ENCODE data around the gene GMFB.

GMFB gene

DNA sequence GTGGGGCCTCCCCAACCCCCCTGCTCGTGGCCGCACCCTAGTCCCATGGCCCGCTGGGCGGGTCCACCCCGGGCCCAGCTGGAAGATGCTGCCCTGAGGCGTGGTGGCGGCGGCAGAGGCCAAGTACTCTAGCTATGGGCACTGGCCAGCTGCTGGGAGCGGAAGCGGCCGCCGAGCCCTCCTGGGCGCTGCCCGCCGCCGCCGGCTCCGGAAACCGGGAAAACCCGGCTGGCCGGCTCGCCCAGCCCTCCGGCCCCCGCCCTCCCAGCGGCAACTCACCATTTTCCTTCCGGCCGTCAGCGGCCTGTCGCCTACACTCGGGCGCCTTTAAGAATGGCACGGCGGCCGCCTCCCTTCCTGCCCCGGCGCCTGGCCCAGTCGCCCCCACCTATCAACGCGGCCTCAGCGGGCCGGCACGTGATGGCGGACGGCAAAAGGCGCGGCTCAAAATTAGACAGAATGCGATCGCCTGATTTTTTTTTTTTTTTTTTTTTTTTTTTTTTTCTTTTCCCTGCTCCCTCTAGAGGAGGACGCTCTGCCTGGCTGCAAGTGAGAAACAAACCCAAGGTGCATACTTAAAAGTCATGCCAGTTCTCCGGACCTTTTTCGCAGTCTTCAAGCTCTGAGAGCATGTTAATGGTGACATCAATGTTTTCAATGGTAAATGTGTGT lies at the start of gene GMFB:
Gene GMFB (minus strand): TSS at position 335 of the 672 bp plus-strand sequence. CDS start 53 bp downstream, at position 282.
- peak; percentile 66 to 81 for DNase-seq

DNA sequence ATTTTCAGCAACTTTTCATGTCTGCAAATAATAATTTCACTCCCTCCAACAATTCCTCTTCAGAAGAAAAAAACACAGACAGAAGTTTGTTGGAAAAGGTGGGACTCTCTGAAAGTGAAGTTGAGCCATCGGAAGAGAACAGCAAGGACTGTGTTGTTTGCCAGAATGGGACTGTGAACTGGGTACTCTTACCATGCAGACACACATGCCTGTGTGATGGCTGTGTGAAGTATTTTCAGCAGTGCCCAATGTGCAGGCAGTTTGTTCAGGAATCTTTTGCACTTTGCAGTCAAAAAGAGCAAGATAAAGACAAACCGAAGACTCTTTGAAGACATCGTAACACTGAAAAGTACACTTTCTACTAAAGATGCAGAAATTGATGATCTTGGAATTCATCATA lies 49.3 kb upstream of the GMFB start:
- DNase-seq = no peak

DNA sequence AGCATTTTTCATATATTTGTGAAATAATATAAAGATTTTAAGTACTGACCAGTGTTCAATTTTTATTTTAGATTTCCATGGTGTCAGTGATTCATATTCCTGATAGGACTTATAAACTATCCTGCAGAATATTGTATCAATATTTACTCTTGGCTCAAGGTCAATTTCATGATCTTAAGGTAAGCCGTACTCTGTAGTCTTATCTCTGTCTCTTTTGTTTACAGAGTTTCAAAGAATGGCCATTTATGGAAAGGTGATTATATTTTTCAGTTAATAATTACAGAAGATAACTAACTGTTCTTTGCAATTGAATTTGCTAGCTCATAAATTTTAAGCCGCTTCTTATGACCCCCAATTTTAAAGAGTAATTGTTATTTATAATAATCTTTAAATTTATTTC lies 48.9 kb upstream of the GMFB start:
- no peak for DNase-seq

DNA sequence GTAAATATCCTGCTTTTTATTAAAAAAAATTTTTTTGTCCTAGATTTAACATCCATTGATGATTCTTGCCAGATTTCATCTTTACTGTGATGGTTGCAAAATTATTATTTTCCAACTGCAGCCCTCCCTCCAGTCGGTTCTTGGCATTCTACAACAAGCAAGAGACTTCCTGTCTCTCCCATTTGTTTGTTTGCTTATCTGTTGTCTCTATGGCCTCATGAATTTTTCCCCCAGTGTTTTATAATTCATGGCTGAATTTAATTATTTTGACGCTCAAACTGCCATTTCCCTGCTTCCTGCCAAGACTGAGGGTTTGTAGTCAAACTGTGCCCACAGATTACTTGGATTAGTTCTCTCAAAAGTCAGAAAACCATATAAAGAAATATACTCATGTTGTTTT lies 46.9 kb upstream of the GMFB start:
- no peak for DNase-seq

DNA sequence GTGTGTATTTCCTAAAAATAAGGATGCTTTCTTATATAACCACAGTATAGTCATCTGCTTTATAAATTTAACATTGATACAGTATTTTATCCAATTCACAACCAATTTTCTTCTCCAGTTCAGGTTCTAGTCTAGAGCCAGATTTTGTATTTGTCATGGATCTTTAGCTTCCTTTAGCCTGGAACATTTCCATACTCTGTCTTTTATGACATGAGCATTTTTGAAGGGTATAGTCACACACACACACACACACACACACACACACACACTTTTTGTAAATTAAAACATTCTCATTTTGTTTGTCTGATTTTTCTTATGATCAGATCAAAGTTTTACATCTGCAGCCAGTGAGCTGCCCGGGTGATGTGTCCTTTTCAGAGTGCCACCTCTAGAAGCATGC lies 46.3 kb upstream of the GMFB start:
- DNase-seq = no peak

DNA sequence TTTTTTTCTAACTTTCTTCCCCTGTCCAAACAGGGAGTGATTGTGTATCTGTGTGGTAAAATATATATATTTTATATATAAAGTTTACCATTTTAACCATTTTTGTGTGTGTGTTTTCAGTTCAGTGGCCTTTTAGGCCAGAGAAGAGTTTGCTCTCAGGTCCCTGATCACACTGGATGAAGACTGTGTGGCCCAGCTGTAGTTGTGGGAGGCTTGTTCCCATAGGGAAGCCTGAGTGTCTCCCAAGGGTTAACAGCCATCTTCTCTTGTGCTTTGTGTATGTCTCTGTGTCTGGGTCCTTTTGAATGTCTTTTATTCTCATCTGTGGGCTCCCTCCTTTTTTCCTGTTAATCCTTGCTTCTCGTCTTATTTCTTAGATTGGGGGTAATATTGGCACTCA lies 44.3 kb upstream of the GMFB start:
- DNase-seq = no peak

DNA sequence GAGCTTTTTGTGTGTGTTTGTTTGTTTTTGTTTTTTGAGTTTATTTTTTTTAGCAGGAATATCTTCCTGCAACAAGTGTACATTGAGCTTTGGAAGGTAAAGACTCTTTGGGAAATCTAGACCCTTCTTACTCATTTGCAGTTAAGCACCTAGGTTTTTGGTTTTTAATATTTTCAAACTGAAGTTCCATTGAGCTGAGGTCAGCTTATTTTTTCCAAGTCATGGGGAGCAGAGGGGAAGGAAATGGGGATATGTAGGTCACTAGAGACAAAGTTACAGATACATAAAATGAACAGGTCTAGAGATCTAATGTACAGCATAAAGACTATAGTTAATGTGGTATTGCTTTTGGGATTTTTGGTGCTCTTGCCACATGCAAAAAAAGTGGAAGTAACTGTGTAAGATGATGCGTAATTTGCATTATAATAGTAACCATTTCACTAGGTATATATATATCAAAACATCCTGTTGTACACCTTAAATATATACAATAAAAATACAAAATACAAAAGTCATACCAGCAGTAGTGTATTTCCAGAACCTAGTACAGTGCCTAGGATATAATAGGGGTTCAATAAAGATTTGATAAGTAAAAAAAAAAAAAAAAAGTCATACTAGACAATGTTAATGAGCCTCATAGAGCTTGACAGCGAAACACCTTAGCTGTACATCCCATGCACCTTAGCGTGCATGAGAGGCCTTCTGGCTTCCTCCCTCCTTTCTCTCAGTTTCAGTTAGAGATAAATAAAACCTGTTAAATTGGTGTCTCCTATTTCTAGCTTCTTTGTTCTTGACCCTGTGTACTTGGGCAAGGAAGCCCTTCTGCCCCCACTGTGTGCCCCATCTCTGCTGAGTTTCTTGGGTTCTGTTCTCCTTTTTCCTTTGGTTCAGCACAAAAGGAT lies 43.6 kb upstream of the GMFB start:
- DNase-seq = no peak

DNA sequence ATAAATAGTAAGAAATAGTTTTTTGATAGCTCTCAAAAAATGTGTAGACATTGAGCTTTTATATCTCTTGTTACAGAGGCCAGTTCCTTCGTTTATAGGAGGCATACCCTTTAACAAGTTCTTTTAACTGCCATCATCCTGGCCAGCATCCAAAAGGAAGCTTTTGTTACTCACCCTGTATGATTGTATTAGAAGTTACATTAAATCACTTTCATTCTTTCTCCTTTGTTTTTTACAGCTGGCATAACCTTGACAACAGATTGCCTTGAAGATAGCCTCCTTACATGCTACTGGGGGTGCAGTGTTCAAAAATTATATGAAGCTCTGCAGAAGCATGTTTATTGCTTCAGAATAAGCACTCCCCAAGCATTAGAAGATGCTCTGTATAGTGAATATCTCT lies 41.0 kb upstream of the GMFB start:
- no peak for DNase-seq

DNA sequence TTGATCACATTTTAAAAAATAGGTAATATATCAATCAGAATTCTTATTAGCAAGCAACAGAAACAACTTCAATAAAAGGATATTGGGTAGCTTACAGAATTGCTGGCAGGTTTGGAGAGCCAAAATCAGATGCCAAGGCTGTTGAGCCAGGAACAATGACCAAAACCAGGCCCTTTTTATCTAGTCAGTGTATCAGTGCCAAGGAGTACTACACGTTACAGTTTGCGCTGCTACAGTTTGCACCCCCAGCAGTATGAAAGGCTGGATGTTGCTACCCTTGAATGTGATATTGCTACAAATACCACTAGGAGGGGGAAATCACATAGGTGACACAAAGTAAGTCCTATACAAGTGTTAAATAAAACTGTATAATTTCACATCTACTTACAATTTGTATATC lies 40.2 kb upstream of the GMFB start:
- no peak for DNase-seq

DNA sequence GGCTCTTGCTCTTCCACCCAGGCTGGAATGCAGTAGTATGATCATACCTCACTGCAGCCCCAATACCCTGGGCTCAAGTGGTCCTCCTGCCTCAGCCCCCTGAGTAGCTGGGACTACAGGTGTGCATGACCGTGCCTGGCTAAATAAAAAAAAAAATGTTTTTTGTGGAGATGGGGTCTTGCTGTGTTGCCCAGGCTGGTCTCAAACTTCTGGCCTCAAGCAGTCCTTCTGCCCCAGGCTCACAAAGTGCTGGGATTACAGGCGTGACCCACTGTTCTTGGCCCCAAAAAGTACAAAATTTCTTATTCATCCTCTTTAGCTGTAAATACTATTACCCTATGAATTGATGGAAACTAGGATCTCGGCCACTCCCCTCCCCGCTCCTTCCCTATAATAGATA lies 35.6 kb upstream of the GMFB start:
- no peak for DNase-seq

DNA sequence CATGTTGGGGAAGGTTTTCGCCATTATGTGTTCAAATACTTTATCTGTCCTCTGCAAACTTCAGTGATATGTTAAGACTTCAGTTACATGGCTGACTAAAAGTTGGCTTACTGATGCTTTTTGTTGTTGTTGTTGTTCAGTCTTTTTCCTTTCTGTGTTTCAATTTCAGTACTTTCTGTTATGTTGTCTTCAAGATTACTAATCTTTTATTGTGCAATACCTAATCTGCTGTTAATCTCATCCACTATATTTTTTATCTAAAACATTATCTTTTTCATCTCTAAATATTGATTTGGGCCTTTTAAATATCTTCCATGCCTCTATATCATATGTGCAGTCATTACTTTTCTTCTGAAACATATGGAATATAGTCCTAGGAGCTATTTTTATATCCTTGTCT lies 27.9 kb upstream of the GMFB start:
- DNase-seq = no peak

DNA sequence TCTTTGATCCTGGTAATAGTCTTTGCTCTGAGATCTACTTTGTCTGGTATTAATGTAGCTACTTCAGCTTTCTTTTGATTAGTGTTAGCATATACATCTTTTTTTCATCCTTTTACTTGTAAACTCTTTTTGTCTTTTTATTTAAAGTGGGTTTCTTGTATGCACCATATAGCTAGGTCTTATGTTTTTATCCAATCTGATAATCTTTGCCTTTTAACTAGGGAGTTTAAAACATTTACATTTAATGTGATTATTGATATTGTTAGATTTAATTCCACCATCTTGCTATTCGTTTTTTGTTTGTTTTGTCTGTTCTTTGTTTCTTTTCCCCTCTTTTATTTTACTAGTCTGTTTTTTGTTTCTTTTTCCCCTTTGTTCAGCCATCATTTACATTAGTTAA lies 26.9 kb upstream of the GMFB start:
- DNase-seq = no peak

DNA sequence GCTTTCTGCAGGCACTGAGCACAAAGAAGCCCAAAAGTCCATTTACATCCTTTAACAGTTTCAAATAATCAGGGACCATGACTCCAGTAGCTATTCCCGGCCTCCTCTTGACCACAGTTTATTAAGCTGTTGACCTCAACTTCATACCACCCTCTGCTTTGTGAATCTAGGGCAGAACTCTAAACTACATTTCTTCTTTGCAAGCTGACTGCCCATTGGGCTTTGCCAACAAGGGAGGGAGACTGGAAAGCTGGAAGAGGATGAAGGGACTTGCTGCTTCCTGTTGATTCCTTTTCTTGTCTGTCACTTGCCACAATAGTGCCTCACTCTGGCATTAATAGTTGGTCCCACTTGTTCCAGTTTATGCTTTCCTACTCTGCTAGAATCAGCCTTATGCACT lies 23.6 kb upstream of the GMFB start:
- DNase-seq = no peak

DNA sequence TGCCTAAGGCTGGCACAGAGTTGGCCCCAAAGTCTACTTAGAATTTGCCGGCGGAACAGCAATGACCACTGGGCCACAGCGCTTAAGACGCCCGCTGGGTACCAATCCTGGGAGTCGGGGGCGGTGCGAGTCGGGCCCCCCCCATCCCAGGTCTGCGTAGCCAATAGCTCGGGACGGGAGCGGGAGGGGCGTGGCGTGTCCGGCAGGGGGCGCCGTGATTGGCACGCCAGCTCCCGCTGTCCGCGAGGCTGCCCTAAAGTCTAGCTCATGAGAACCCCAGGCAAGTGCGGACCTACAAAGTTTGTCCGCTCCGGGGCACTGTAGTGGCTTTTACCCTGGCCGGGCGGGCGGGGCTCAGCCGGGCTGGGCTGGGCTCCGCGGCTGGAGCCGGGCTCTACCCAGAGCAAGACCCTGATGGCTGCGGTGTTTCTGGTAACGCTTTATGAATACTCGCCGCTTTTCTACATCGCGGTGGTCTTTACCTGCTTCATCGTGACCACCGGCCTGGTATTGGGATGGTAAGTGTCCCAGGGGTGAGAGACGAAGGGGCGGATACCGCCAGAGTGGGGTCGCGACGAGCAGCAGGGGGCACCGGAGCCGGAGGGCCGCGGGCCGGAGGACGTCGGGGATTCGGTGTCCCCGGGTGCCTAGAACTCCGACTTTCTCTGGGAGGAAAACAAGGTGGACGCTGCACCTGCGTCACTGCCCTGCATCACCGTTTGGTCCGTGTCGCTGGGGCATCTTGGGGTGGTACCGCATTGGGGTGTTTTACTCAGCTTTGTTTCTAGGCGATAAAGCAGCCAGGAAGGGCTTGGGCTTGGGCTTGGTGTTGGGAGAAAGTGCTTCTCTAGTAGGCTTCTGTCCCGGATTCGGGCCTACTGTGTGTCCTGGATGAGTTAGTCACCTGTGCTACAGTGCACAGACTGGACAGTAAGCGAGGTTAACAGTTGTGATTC lies 21.0 kb upstream of the GMFB start, which contains the start of gene CGRRF1:
Gene CGRRF1 (plus strand): TSS at position 361 of the 956 bp plus-strand sequence. CDS start 54 bp downstream, at position 415.
- peak; percentile 95 to 96 for DNase-seq

DNA sequence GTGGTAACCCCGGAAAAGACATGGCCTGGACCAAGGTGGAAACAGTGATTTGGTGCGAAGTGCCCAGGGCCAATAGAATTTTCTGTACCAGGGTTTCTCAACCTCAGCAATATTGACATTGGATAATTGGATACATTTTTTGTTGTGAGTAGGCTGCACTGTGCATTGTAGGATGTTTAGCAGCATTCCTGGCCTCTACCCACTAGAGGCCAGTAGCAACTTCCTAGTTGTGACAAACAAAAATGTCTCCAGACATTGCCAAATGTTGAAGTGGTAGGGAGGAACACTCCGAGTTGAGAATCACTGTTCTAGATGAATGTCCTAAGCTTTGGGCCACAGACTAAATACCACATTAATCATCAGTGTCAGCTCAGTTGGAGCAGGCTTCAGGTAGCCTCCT lies 14.7 kb upstream of the GMFB start:
- DNase-seq = no peak

DNA sequence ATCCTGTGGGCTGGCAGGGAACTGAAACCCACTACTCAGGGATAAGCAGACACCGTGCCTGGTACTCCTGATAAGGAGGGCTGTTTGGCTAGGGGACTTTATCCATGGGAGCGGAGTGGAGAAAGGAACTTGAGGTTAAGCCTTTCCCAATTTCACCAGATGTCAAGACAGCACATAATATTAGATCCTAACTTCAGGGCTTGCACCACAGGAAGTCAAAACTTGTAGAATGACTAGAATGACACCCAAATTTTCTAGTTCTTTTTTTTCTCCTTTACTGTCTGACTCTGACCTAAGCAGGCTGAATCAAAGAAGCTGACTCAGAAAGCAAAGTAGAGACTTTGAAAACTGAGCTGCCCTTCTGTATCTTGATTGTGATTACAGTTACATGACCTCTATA lies 13.8 kb upstream of the GMFB start:
- no peak for DNase-seq

DNA sequence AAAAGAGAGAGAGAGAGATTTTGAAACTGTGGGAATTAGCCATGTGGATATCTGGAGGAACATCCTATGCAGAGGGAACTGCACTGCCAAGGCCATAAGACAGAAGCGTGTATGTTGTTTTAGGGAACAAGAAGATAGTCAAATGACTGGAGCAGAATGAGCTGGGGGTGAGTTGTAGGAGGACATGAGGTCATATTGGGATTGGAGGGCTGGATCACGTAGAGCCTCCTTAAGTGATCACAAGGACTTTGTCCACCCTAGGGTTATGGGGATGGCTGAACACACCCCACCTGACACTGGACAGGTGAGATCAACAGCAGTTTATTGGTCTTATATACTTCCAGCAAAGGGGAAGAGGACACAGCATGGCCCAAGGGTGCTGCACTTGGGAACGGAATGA lies 12.7 kb upstream of the GMFB start:
- DNase-seq = no peak

DNA sequence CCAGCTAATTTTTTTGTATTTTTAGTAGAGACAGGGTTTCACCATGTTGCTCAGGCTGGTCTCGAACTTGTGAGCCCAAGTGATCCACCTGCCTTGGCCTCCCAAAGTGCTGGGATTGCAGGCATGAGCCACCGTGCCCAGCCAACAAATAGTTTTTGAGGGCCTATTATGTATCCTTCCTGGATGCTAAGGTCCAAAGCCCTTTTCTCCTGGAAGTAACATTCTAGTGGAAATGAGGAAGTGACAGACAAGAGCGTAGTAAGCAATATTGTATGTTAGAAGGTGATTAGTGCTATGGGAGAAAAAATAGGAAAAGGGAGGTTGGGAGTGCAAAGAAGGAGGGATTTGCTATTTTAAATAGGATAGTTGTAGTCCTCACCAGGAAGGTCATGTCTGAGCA lies 12.0 kb upstream of the GMFB start:
- DNase-seq = no peak

DNA sequence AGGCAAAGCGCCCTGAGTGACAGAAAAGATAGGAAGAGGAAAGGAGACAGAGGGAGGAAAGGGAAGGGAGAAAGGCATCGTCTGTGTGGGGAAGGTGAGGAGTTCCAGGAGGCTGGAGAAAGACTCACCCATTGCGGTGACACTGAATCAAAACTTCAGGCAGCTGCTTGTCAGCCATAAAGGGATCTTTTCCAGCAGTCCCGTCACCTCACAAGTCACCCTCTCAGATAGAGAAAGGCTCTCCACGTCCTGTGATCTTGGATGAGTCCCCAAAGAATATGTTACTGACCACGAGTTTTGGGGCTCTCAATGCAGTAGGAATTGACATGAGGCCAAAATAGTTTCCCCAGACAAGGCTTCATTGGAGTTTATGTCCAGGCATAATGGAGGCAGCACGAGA lies 9.8 kb upstream of the GMFB start:
- no peak for DNase-seq

DNA sequence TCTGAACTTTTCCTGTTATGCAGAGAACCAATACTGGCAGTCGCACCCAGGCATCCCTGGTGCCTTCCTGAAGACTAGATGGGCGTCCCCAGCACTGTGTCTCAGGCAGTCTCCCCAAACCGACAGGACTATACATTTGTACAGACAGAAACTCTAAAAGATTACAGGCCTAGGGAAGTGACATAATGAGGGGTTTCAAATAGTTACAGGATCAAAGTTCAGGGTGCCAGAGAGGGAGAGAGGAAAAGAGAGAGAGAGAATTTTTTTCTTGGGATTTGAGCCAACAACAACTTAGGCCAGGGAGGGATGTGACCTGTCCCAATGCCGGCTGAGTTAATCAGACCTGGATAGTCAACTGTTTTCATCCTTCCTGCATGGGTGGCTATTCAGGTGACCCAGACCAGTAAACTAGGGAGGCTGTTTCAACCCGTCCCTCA lies 9.3 kb upstream of the GMFB start:
- no peak for DNase-seq

DNA sequence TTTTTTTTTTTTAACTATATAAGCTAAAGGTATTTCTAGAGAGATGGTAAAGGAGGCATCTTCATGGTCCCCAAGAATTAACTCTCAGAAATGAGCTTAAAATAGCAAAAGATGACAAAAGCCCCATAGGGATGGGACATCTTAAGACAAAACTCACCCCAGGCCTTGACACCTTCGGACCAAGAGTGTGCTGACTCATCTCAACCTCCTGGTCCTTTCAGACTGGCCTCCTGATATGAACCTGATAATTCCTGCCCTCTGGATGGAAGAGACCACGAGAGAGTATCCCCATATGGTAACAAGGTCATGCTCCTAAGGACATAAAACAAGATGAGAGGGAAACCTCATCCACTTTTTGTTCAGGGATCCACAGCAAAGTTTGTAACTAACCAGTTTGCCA lies 8.4 kb upstream of the GMFB start:
- no peak for DNase-seq

DNA sequence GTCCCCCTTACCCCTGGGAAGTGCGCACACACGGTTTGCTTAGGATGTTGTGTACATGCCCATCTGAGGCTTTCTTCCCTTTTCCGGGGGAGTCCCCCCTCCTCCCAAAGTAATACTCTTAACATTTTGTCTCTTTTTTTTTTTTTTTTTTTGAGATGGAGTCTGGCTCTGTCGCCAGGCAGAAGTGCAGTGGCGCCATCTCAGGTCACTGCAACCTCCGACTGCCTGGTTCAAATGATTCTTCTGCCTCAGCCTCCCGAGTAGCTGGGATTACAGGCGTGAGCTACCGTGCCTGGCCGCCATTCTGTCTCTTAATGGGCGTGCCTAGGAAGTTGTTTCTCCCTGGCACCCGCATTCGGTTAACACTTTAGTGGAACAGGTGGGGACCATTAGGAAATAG lies 4.5 kb upstream of the GMFB start:
- DNase-seq = no peak

Measured in NCI-H187 (cell line).